Peyer's patch (tissue), 4 donors: ENCODE results near the gene SH3YL1. TPM values are rescaled to one million over a fixed set of nuclear protein-coding genes. Genes with fewer than 3 reads are reported as not detected.

Source experiments
- DNase-seq, 3 donors: peaks; one replicate each; pipeline ENCODE4 v3.0.0-alpha.2; 2017 to 2019
- H3K27ac ChIP-seq, 4 donors: fragments of 200-600 bp; sonication (generic); one replicate each; pipeline ENCODE4 v1.5.1; 2016 to 2019
- H3K27me3 ChIP-seq, 2 donors: fragments of 200-600 bp; sonication (generic); one replicate each; pipeline ENCODE4 v1.5.1; 2019
- H3K36me3 ChIP-seq, 3 donors: fragments of 200-600 bp; sonication (generic); one replicate each; pipeline ENCODE4 v1.5.1; 2016 to 2019
- H3K4me1 ChIP-seq, 4 donors: fragments of 200-600 bp; sonication (generic); one replicate each; pipeline ENCODE4 v1.5.1; 2016 to 2019
- H3K4me3 ChIP-seq, 4 donors: fragments of 200-600 bp; sonication (generic); 1 replicate in 3 of 4; 2 replicates in 1 of 4; pipeline ENCODE4 v1.5.1; 2016 to 2019; ENCODE audit warnings: mild to moderate bottlenecking in 1 of 4
- H3K9me3 ChIP-seq, 4 donors: fragments of 200-600 bp; sonication (generic); one replicate each; pipeline ENCODE4 v1.5.1; 2016 to 2019; ENCODE audit warnings: mild to moderate bottlenecking in 1 of 4
- CTCF ChIP-seq, 6 experiments: fragments of 450-650 bp in 4 of 6; fragments of 200-600 bp in 2 of 6; sonication (generic) in 1 of 6; IDR thresholded peaks; one replicate each; pipeline ENCODE4 v1.5.1; 2017 to 2019; ENCODE audit warnings: antibody characterized with exemption in 6 of 6, mild to moderate bottlenecking in 3 of 6, moderate library complexity in 1 of 6
- POLR2A ChIP-seq, 2 donors: fragments of 450-650 bp; IDR thresholded peaks; one replicate each; pipeline ENCODE4 v1.5.1; 2017; ENCODE audit warnings: antibody characterized with exemption in 2 of 2, mild to moderate bottlenecking in 2 of 2, moderate library complexity in 2 of 2
- total RNA-seq, 4 donors: library from RNA; depleted of rRNA; stranded (reverse); fragments of >200 nt; gene quantifications; one replicate each; pipeline ENCODE4 v1.1.0, GENCODE V29; 2016

Gene SH3YL1
- total RNA-seq, 4 donors from 2014 or later: 60.2 to 163 (median 102) TPM

GRCh38 chr2:228115-228514, 35.7 kb downstream of the SH3YL1 start:
- peaks cover 0 to 55% (median 0%) of the 10 kb centered on the region in 3 donors for H3K36me3 ChIP-seq
- H3K27ac ChIP-seq: no peak overlapping the region
- H3K4me3 ChIP-seq: no peak overlapping the region
- H3K4me1 ChIP-seq: no peaks in the 10 kb centered on the region
- H3K9me3 ChIP-seq: no peaks in the 10 kb centered on the region
- no peaks in the 10 kb centered on the region for H3K27me3 ChIP-seq
- no peak for TF ChIP-seq CTCF (IDR thresholded peaks at IDR 0.05)
- no peak for TF ChIP-seq POLR2A (IDR thresholded peaks at IDR 0.05)
- DNase-seq: no peak

- no peak for TF ChIP-seq POLR2A (IDR thresholded peaks at IDR 0.05)
- no peak for TF ChIP-seq CTCF (IDR thresholded peaks at IDR 0.05)
- no peaks in the 10 kb centered on the region for H3K9me3 ChIP-seq
- no peak overlapping the region for H3K4me3 ChIP-seq
- DNase-seq: no peak
- no peaks in the 10 kb centered on the region for H3K4me1 ChIP-seq
- H3K27ac ChIP-seq: no peak overlapping the region
- H3K36me3 ChIP-seq: peaks cover 0 to 58% (median 0%) of the 10 kb centered on the region in 3 donors
- no peaks in the 10 kb centered on the region for H3K27me3 ChIP-seq
Measured at GRCh38 chr2:223971-224760, 39.7 kb downstream of the SH3YL1 start.

- no peaks in the 10 kb centered on the region for H3K4me1 ChIP-seq
- H3K4me3 ChIP-seq: no peak overlapping the region
- no peaks in the 10 kb centered on the region for H3K27me3 ChIP-seq
- no peak for DNase-seq
- peaks cover 0 to 59% (median 0%) of the 10 kb centered on the region in 3 donors for H3K36me3 ChIP-seq
- TF ChIP-seq CTCF (IDR thresholded peaks at IDR 0.05): no peak
- TF ChIP-seq POLR2A (IDR thresholded peaks at IDR 0.05): no peak
- no peaks in the 10 kb centered on the region for H3K9me3 ChIP-seq
- no peak overlapping the region for H3K27ac ChIP-seq
Measured at GRCh38 chr2:223451-223850, 40.4 kb downstream of the SH3YL1 start.

- Histone ChIP-seq H3K27ac (no peak overlapping the region), H3K27me3 (no peaks in the 10 kb centered on the region), H3K9me3 (peaks cover 0 to 2% (median 0%) of the 10 kb centered on the region in 4 donors), H3K4me3 (no peak overlapping the region), H3K4me1 (no peaks in the 10 kb centered on the region), H3K36me3 (peaks cover 0 to 24% (median 0%) of the 10 kb centered on the region in 3 donors)
- TF ChIP-seq POLR2A (IDR thresholded peaks at IDR 0.05) (no peak), CTCF (IDR thresholded peaks at IDR 0.05) (no peak)
- DNase-seq: no peak
Measured at GRCh38 chr2:216068-216467, 47.8 kb downstream of the SH3YL1 start.

- H3K9me3 ChIP-seq: peaks cover 0 to 2% (median 0%) of the 10 kb centered on the region in 4 donors
- peaks cover 0 to 19% (median 0%) of the 10 kb centered on the region in 3 donors for H3K36me3 ChIP-seq
- DNase-seq: no peak
- H3K27ac ChIP-seq: no peak overlapping the region
- TF ChIP-seq POLR2A (IDR thresholded peaks at IDR 0.05) (no peak), CTCF (IDR thresholded peaks at IDR 0.05) (no peak)
- H3K4me1 ChIP-seq: no peaks in the 10 kb centered on the region
- H3K27me3 ChIP-seq: no peaks in the 10 kb centered on the region
- H3K4me3 ChIP-seq: no peak overlapping the region
Measured at GRCh38 chr2:213932-214693, 49.7 kb downstream of the SH3YL1 start.
